ENCODE measurements around the gene DIPK1B.
"Not testable (repeated sequence)": the region's sequence is repeated elsewhere in the genome, so short reads cannot be mapped to it uniquely, and the experiment has no call there.

The DIPK1B gene

GRCh38 chr9:136697146-136697820 is 15.1 kb upstream of the DIPK1B start:
- Histone ChIP-seq H3K36me3 (ENCODE audit: insufficient read depth, low read length) (no peaks in the 10 kb centered on the region), H3K27ac (ENCODE audit: low read depth, low read length) (no peak overlapping the region), H3K9ac (ENCODE audit: low read length) (no peak overlapping the region), H3K4me3 (ENCODE audit: low read depth in 1 of 2, low read length in 2 of 2) (no peak overlapping the region), H3K9me3 (ENCODE audit: low read length) (no peaks in the 10 kb centered on the region), H3K4me1 (ENCODE audit: insufficient read depth, low read length) (peaks cover 5% of the 10 kb centered on the region), H3K27me3 (ENCODE audit: control insufficient read depth in 1 of 2, insufficient read depth in 2 of 2, low read length in 2 of 2) (no peaks in the 10 kb centered on the region)

- H3K27ac ChIP-seq (ENCODE audit: low read depth, low read length): no peak overlapping the region
- H3K27me3 ChIP-seq (ENCODE audit: control insufficient read depth in 1 of 2, insufficient read depth in 2 of 2, low read length in 2 of 2): no peaks in the 10 kb centered on the region
- peaks cover 5% of the 10 kb centered on the region for H3K4me1 ChIP-seq (ENCODE audit: insufficient read depth, low read length)
- no peak overlapping the region for H3K4me3 ChIP-seq (ENCODE audit: low read depth in 1 of 2, low read length in 2 of 2)
- no peaks in the 10 kb centered on the region for H3K9me3 ChIP-seq (ENCODE audit: low read length)
- no peak overlapping the region for H3K9ac ChIP-seq (ENCODE audit: low read length)
- no peaks in the 10 kb centered on the region for H3K36me3 ChIP-seq (ENCODE audit: insufficient read depth, low read length)
Measured at GRCh38 chr9:136697821-136698526, 14.4 kb upstream of the DIPK1B start.

GRCh38 chr9:136698635-136699246 is 13.6 kb upstream of the DIPK1B start:
- Histone ChIP-seq H3K9ac (ENCODE audit: low read length) (no peak overlapping the region), H3K4me3 (ENCODE audit: low read depth in 1 of 2, low read length in 2 of 2) (no peak overlapping the region), H3K4me1 (ENCODE audit: insufficient read depth, low read length) (peaks cover 5% of the 10 kb centered on the region), H3K27me3 (ENCODE audit: control insufficient read depth in 1 of 2, insufficient read depth in 2 of 2, low read length in 2 of 2) (no peaks in the 10 kb centered on the region), H3K9me3 (ENCODE audit: low read length) (no peaks in the 10 kb centered on the region), H3K27ac (ENCODE audit: low read depth, low read length) (no peak overlapping the region), H3K36me3 (ENCODE audit: insufficient read depth, low read length) (no peaks in the 10 kb centered on the region)

- H3K27me3 ChIP-seq (ENCODE audit: control insufficient read depth in 1 of 2, insufficient read depth in 2 of 2, low read length in 2 of 2): no peaks in the 10 kb centered on the region
- H3K9ac ChIP-seq (ENCODE audit: low read length): no peak overlapping the region
- peaks cover 5% of the 10 kb centered on the region for H3K4me1 ChIP-seq (ENCODE audit: insufficient read depth, low read length)
- no peaks in the 10 kb centered on the region for H3K9me3 ChIP-seq (ENCODE audit: low read length)
- H3K4me3 ChIP-seq (ENCODE audit: low read depth in 1 of 2, low read length in 2 of 2): no peak overlapping the region
- H3K36me3 ChIP-seq (ENCODE audit: insufficient read depth, low read length): no peaks in the 10 kb centered on the region
- H3K27ac ChIP-seq (ENCODE audit: low read depth, low read length): no peak overlapping the region
Measured at GRCh38 chr9:136700304-136700703, 12.1 kb upstream of the DIPK1B start.

- Histone ChIP-seq H3K9ac (ENCODE audit: low read length) (no peak overlapping the region), H3K4me1 (ENCODE audit: insufficient read depth, low read length) (no peaks in the 10 kb centered on the region), H3K27ac (ENCODE audit: low read depth, low read length) (no peak overlapping the region), H3K27me3 (ENCODE audit: control insufficient read depth in 1 of 2, insufficient read depth in 2 of 2, low read length in 2 of 2) (no peaks in the 10 kb centered on the region), H3K4me3 (ENCODE audit: low read depth in 1 of 2, low read length in 2 of 2) (no peak overlapping the region), H3K9me3 (ENCODE audit: low read length) (no peaks in the 10 kb centered on the region), H3K36me3 (ENCODE audit: insufficient read depth, low read length) (no peaks in the 10 kb centered on the region)
Measured at GRCh38 chr9:136700959-136701667, 11.3 kb upstream of the DIPK1B start.

GRCh38 chr9:136701668-136702053 is 10.7 kb upstream of the DIPK1B start:
- no peaks in the 10 kb centered on the region for H3K4me1 ChIP-seq (ENCODE audit: insufficient read depth, low read length)
- H3K36me3 ChIP-seq (ENCODE audit: insufficient read depth, low read length): no peaks in the 10 kb centered on the region
- no peak overlapping the region for H3K4me3 ChIP-seq (ENCODE audit: low read depth in 1 of 2, low read length in 2 of 2)
- H3K27ac ChIP-seq (ENCODE audit: low read depth, low read length): no peak overlapping the region
- H3K9me3 ChIP-seq (ENCODE audit: low read length): no peaks in the 10 kb centered on the region
- no peak overlapping the region for H3K9ac ChIP-seq (ENCODE audit: low read length)
- H3K27me3 ChIP-seq (ENCODE audit: control insufficient read depth in 1 of 2, insufficient read depth in 2 of 2, low read length in 2 of 2): no peaks in the 10 kb centered on the region

GRCh38 chr9:136703276-136703860 is 9.0 kb upstream of the DIPK1B start:
- Histone ChIP-seq H3K9ac (ENCODE audit: low read length) (no peak overlapping the region), H3K9me3 (ENCODE audit: low read length) (no peaks in the 10 kb centered on the region), H3K4me1 (ENCODE audit: insufficient read depth, low read length) (no peaks in the 10 kb centered on the region), H3K27me3 (ENCODE audit: control insufficient read depth in 1 of 2, insufficient read depth in 2 of 2, low read length in 2 of 2) (no peaks in the 10 kb centered on the region), H3K36me3 (ENCODE audit: insufficient read depth, low read length) (no peaks in the 10 kb centered on the region), H3K4me3 (ENCODE audit: low read depth in 1 of 2, low read length in 2 of 2) (no peak overlapping the region), H3K27ac (ENCODE audit: low read depth, low read length) (no peak overlapping the region)

- H3K9me3 ChIP-seq (ENCODE audit: low read length); H3K27me3 ChIP-seq (ENCODE audit: control insufficient read depth in 1 of 2, insufficient read depth in 2 of 2, low read length in 2 of 2); H3K36me3 ChIP-seq (ENCODE audit: insufficient read depth, low read length); H3K4me1 ChIP-seq (ENCODE audit: insufficient read depth, low read length); H3K4me3 ChIP-seq (ENCODE audit: low read depth in 1 of 2, low read length in 2 of 2); H3K9ac ChIP-seq (ENCODE audit: low read length); H3K27ac ChIP-seq (ENCODE audit: low read depth, low read length): not testable (repeated sequence)
Measured at GRCh38 chr9:136704741-136705140, 7.6 kb upstream of the DIPK1B start.

- Histone ChIP-seq H3K9ac (ENCODE audit: low read length) (no peak overlapping the region), H3K4me1 (ENCODE audit: insufficient read depth, low read length) (no peaks in the 10 kb centered on the region), H3K4me3 (ENCODE audit: low read depth in 1 of 2, low read length in 2 of 2) (no peak overlapping the region), H3K9me3 (ENCODE audit: low read length) (no peaks in the 10 kb centered on the region), H3K27me3 (ENCODE audit: control insufficient read depth in 1 of 2, insufficient read depth in 2 of 2, low read length in 2 of 2) (no peaks in the 10 kb centered on the region), H3K36me3 (ENCODE audit: insufficient read depth, low read length) (no peaks in the 10 kb centered on the region), H3K27ac (ENCODE audit: low read depth, low read length) (no peak overlapping the region)
Measured at GRCh38 chr9:136705564-136705963, 6.8 kb upstream of the DIPK1B start.

GRCh38 chr9:136707011-136707410 is 5.4 kb upstream of the DIPK1B start:
- peaks cover 5% of the 10 kb centered on the region for H3K4me1 ChIP-seq (ENCODE audit: insufficient read depth, low read length)
- H3K4me3 ChIP-seq (ENCODE audit: low read depth in 1 of 2, low read length in 2 of 2): no peak overlapping the region
- H3K9ac ChIP-seq (ENCODE audit: low read length): no peak overlapping the region
- no peak overlapping the region for H3K27ac ChIP-seq (ENCODE audit: low read depth, low read length)
- no peaks in the 10 kb centered on the region for H3K36me3 ChIP-seq (ENCODE audit: insufficient read depth, low read length)
- no peaks in the 10 kb centered on the region for H3K9me3 ChIP-seq (ENCODE audit: low read length)
- peaks cover 0 to 4% of the 10 kb centered on the region in 2 donors for H3K27me3 ChIP-seq (ENCODE audit: control insufficient read depth in 1 of 2, insufficient read depth in 2 of 2, low read length in 2 of 2)

GRCh38 chr9:136707849-136708517 is 4.4 kb upstream of the DIPK1B start:
- H3K4me3 ChIP-seq (ENCODE audit: low read depth in 1 of 2, low read length in 2 of 2): no peak overlapping the region
- H3K9ac ChIP-seq (ENCODE audit: low read length): no peak overlapping the region
- H3K27ac ChIP-seq (ENCODE audit: low read depth, low read length): no peak overlapping the region
- peaks cover 5% of the 10 kb centered on the region for H3K4me1 ChIP-seq (ENCODE audit: insufficient read depth, low read length)
- H3K9me3 ChIP-seq (ENCODE audit: low read length): no peaks in the 10 kb centered on the region
- H3K27me3 ChIP-seq (ENCODE audit: control insufficient read depth in 1 of 2, insufficient read depth in 2 of 2, low read length in 2 of 2): peaks cover 0 to 9% of the 10 kb centered on the region in 2 donors
- no peaks in the 10 kb centered on the region for H3K36me3 ChIP-seq (ENCODE audit: insufficient read depth, low read length)
